H1 (cell line): ENCODE data around the gene BCAS1. TPM values are rescaled to one million over a fixed set of nuclear protein-coding genes. Genes with fewer than 3 reads are reported as not detected.

Source experiments
- CTCF ChIA-PET: fragments of 300-600 bp; sonication (Branson Sonifier 250); formaldehyde crosslinking; loops from one replicate; lab custom pipeline; 2021; ENCODE audit not compliant: partially characterized antibody; lab: Charles Lee
- POLR2A ChIA-PET: fragments of 300-600 bp; sonication (Branson Sonifier 250); formaldehyde crosslinking; loops from one replicate; lab custom pipeline; 2021; ENCODE audit warnings: inconsistent platforms; ENCODE audit not compliant: partially characterized antibody; lab: Charles Lee
- DNase-seq, 2 experiments: peaks; one replicate each; pipeline versions ENCODE4 v3.0.0 to v3.0.0-alpha.2; 2010 to 2022; ENCODE audit warnings: low spot score in 2 of 2, low read depth in 1 of 2, mixed read lengths in 1 of 2
- FAIRE-seq: peaks from 2 replicates; lab custom pipeline; 2011; peaks lifted over from hg19 to GRCh38; lab: Jason Lieb, UNC
- H2AFZ ChIP-seq: 2 replicates; pipeline ENCODE4 v1.8.1; 2012; ENCODE audit warnings: low read length, inconsistent platforms
- H2AK5ac ChIP-seq: 2 replicates; pipeline ENCODE4 v1.6.1; 2013; ENCODE audit warnings: low read depth, low read length
- H2BK120ac ChIP-seq: replicated peaks from 2 replicates; pipeline ENCODE3; 2013; ENCODE audit warnings: low read depth, low read length, inconsistent platforms
- H2BK12ac ChIP-seq: 2 replicates; pipeline ENCODE4 v1.6.1; 2013; ENCODE audit warnings: low read depth, low read length
- H2BK15ac ChIP-seq: 2 replicates; pipeline ENCODE4 v1.6.1; 2013; ENCODE audit warnings: low read length
- H2BK20ac ChIP-seq: 2 replicates; pipeline ENCODE4 v1.6.1; 2013; ENCODE audit warnings: low read length
- H2BK5ac ChIP-seq: 2 replicates; pipeline ENCODE4 v1.6.1; 2013; ENCODE audit warnings: low read depth, low read length
- H3K14ac ChIP-seq: 2 replicates; pipeline ENCODE4 v1.6.1; 2013; ENCODE audit warnings: inconsistent platforms; ENCODE audit not compliant: insufficient read length
- H3K18ac ChIP-seq: 2 replicates; pipeline ENCODE4 v1.6.1; 2013; ENCODE audit warnings: low read length; ENCODE audit errors: extremely low read depth
- H3K23ac ChIP-seq: 2 replicates; pipeline ENCODE4 v1.6.1; 2013; ENCODE audit warnings: inconsistent platforms; ENCODE audit not compliant: insufficient read length
- H3K23me2 ChIP-seq: 2 replicates; pipeline ENCODE4 v1.6.1; 2013; ENCODE audit warnings: low read depth, low read length
- H3K27ac ChIP-seq: 2 replicates; pipeline ENCODE4 v1.6.1; 2011; ENCODE audit warnings: low read depth, low read length, inconsistent platforms
- H3K27me3 ChIP-seq, 4 experiments: replicated peaks in 1 of 4; 1 replicate in 1 of 4; 2 replicates in 3 of 4; pipeline versions ENCODE4 v1.6.1 to v1.8.1; 2011 to 2013; ENCODE audit warnings: low read length in 3 of 4, mild to moderate bottlenecking in 3 of 4, inconsistent platforms in 2 of 4, mixed read lengths in 2 of 4, moderate library complexity in 1 of 4; ENCODE audit not compliant: control insufficient read depth in 3 of 4, insufficient read depth in 3 of 4; ENCODE audit errors: extremely low read depth in 1 of 4
- H3K36me3 ChIP-seq, 4 experiments: 2 replicates each; pipeline versions ENCODE4 v1.6.1 to v1.8.1; 2011 to 2013; ENCODE audit warnings: mild to moderate bottlenecking in 4 of 4, low read length in 3 of 4, moderate library complexity in 2 of 4, control low read depth in 1 of 4, inconsistent platforms in 1 of 4; ENCODE audit not compliant: insufficient read depth in 4 of 4, control insufficient read depth in 2 of 4
- H3K4ac ChIP-seq: replicated peaks from 2 replicates; pipeline ENCODE3; 2013; ENCODE audit warnings: low read length, low read depth, mixed read lengths, inconsistent platforms; ENCODE audit not compliant: insufficient read length
- H3K4me1 ChIP-seq, 4 experiments: replicated peaks in 1 of 4; 1 replicate in 1 of 4; 2 replicates in 3 of 4; pipeline versions ENCODE4 v1.6.1 to v1.8.1; 2011 to 2013; ENCODE audit warnings: low read length in 3 of 4, inconsistent platforms in 2 of 4, mixed read lengths in 1 of 4; ENCODE audit not compliant: insufficient read depth in 4 of 4, control insufficient read depth in 3 of 4
- H3K4me2 ChIP-seq, 2 experiments: 2 replicates each; pipeline versions ENCODE4 v1.6.1 to v1.8.1; 2011 to 2013; ENCODE audit warnings: low read depth in 2 of 2, low read length in 2 of 2, control low read depth in 1 of 2, inconsistent platforms in 1 of 2, mild to moderate bottlenecking in 1 of 2; ENCODE audit not compliant: insufficient read depth in 1 of 2
- H3K4me3 ChIP-seq, 4 experiments: fragments of 200-600, 300-600 bp in 1 of 4; sonication (generic), shearing (Covaris generic), sonication (Bioruptor Twin) in 1 of 4; 2 replicates each; pipeline versions ENCODE4 v1.5.1 to v1.8.1; 2011 to 2016; ENCODE audit warnings: low read length in 4 of 4, low read depth in 3 of 4, control low read depth in 2 of 4, inconsistent platforms in 2 of 4, mild to moderate bottlenecking in 2 of 4, mixed read lengths in 1 of 4, moderate library complexity in 1 of 4; ENCODE audit not compliant: insufficient read depth in 2 of 4; ENCODE audit errors: extremely low read depth in 1 of 4
- H3K56ac ChIP-seq: replicated peaks from 2 replicates; pipeline ENCODE3; 2013; ENCODE audit warnings: low read depth, mild to moderate bottlenecking, mixed read lengths, low read length, inconsistent platforms; ENCODE audit not compliant: insufficient read length
- H3K79me1 ChIP-seq: 2 replicates; pipeline ENCODE4 v1.6.1; 2013; ENCODE audit warnings: low read depth, low read length, control low read depth
- H3K79me2 ChIP-seq, 2 experiments: 2 replicates each; pipeline versions ENCODE4 v1.6.1 to v1.8.1; 2012 to 2013; ENCODE audit warnings: low read length in 2 of 2, mild to moderate bottlenecking in 2 of 2, inconsistent platforms in 1 of 2; ENCODE audit not compliant: insufficient read depth in 2 of 2, control insufficient read depth in 1 of 2
- H3K9ac ChIP-seq, 4 experiments: replicated peaks in 1 of 4; 1 replicate in 1 of 4; 2 replicates in 3 of 4; pipeline versions ENCODE4 v1.6.1 to v1.8.1; 2011 to 2013; ENCODE audit warnings: low read depth in 3 of 4, low read length in 3 of 4, control low read depth in 2 of 4, mild to moderate bottlenecking in 2 of 4, moderate library complexity in 2 of 4, inconsistent platforms in 1 of 4; ENCODE audit errors: extremely low read depth in 1 of 4
- H3K9me3 ChIP-seq, 2 experiments: 2 replicates each; pipeline versions ENCODE4 v1.6.1 to v1.8.1; 2012 to 2013; ENCODE audit warnings: mild to moderate bottlenecking in 2 of 2, moderate library complexity in 2 of 2, control low read depth in 1 of 2, inconsistent platforms in 1 of 2, low read depth in 1 of 2, low read length in 1 of 2, mixed read lengths in 1 of 2; ENCODE audit not compliant: insufficient read depth in 2 of 2
- H4K20me1 ChIP-seq, 2 experiments: replicated peaks in 1 of 2; 2 replicates each; pipeline versions ENCODE3 to v1.8.1; 2011 to 2013; ENCODE audit warnings: inconsistent platforms in 2 of 2, low read length in 2 of 2, mild to moderate bottlenecking in 1 of 2; ENCODE audit not compliant: insufficient read depth in 2 of 2, control insufficient read depth in 1 of 2
- H4K5ac ChIP-seq: 2 replicates; pipeline ENCODE4 v1.6.1; 2013; ENCODE audit warnings: low read length, low read depth, mixed read lengths, inconsistent platforms; ENCODE audit not compliant: insufficient read length
- H4K8ac ChIP-seq: 2 replicates; pipeline ENCODE4 v1.8.0; 2013; ENCODE audit warnings: mild to moderate bottlenecking, moderate library complexity, low read length, inconsistent platforms; ENCODE audit not compliant: insufficient read depth; ENCODE audit errors: extremely low read depth
- H4K91ac ChIP-seq: replicated peaks from 2 replicates; pipeline ENCODE3; 2013; ENCODE audit warnings: low read length, mixed read lengths, inconsistent platforms; ENCODE audit not compliant: insufficient read length
- CHD2 ChIP-seq: IDR thresholded peaks from 2 replicates; pipeline ENCODE4 v1.6.1; 2012; ENCODE audit warnings: low read length, improper control_type of control experiment
- WGBS, 2 experiments: shearing (Covaris generic) in 1 of 2; methylation state at CpG; one replicate each; pipeline versions ENCODE4 v1.1.6 to v1.1.7; 2013 to 2015; ENCODE audit warnings: low lambda C conversion rate in 2 of 2, mixed read lengths in 2 of 2, inconsistent platforms in 1 of 2, low coverage in 1 of 2, missing lambda C conversion rate in 1 of 2; ENCODE audit not compliant: insufficient replicate concordance in 2 of 2, insufficient coverage in 1 of 2, insufficient read length in 1 of 2; ENCODE audit errors: extremely low coverage in 1 of 2, missing lambda C conversion rate in 1 of 2; 5-methylcytosine and 5-hydroxymethylcytosine counted together
- polyA plus RNA-seq, 7 experiments: library from polyadenylated mRNA; depleted of rRNA in 3 of 7; stranded (reverse) in 5 of 7; unstranded in 2 of 7; fragments of >200 nt in 5 of 7; fragments of 200-250 nt in 2 of 7; gene quantifications; 1 replicate in 5 of 7; 2 replicates in 1 of 7; 4 replicates in 1 of 7; pipeline versions ENCODE4 v1.2.1 to v1.2.3, GENCODE V29; 2011 to 2013; ENCODE audit warnings: missing spikeins in 2 of 7, mixed read lengths in 2 of 7
- total RNA-seq: library from RNA; stranded (reverse); fragmentation: NEBNext Ultra II Directional; extraction: Animal tissue kit (Norgen Biotek cat#: 25700); gene quantifications from 2 replicates; pipeline ENCODE4 v1.2.1, GENCODE V29; 2021

The BCAS1 gene
- total and polyA plus RNA-seq, 2 of the 8 experiments (the other 6 are each of a cell fraction or from before 2014, with no cell fraction given) = 0.06 to 0.19 TPM

DNA sequence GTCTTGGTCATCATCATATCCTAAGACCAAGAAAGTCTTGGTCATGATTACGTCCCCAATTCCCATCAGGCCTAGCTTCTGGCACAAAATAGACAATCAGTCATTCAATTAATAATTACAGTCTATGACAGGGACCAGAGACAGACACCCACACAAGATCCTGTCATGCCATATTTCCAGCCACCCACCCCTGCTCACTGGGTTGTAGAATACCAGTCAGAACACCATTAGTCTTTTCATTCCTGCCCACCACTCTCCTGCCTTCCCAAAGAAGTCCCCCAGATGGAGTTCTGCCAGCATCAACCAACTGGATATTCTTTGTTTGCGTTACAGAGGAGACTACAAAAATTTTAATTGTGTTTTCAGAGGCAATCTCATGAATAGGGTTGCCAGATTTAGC is 81.0 kb downstream of the BCAS1 start:
- no peak overlapping the region for H3K4ac ChIP-seq
- H3K18ac ChIP-seq = no peak overlapping the region
- no peak overlapping the region for H2BK15ac ChIP-seq
- H2BK20ac ChIP-seq = no peak overlapping the region
- H3K27me3 ChIP-seq = no peaks in the 10 kb centered on the region
- H3K56ac ChIP-seq = no peak overlapping the region
- FAIRE-seq (no peak), DNase-seq (no peak)
- no peak overlapping the region for H3K9ac ChIP-seq
- no peaks in the 10 kb centered on the region for H4K20me1 ChIP-seq
- H2AFZ ChIP-seq = no peak overlapping the region
- H2BK5ac ChIP-seq = no peak overlapping the region
- H4K5ac ChIP-seq = no peak overlapping the region
- H3K4me3 ChIP-seq = no peak overlapping the region
- H3K23ac ChIP-seq = no peak overlapping the region
- no peaks in the 10 kb centered on the region for H3K4me1 ChIP-seq
- no peaks in the 10 kb centered on the region for H3K9me3 ChIP-seq
- no peak overlapping the region for H3K27ac ChIP-seq
- no peaks in the 10 kb centered on the region for H3K79me1 ChIP-seq
- H3K14ac ChIP-seq = no peak overlapping the region
- no peak overlapping the region for H2BK120ac ChIP-seq
- no peak overlapping the region for H2BK12ac ChIP-seq
- no peak for TF ChIP-seq CHD2
- no peak overlapping the region for H4K91ac ChIP-seq
- ChIA-PET CTCF (no interaction called here), POLR2A (no interaction called here)
- no peak overlapping the region for H4K8ac ChIP-seq
- WGBS, 2 experiments = 88% methylated on average over 2 of the region's 2 CpGs; no CpG with 5 or more reads in 1 of the 2 experiments
- no peaks in the 10 kb centered on the region for H3K79me2 ChIP-seq
- no peak overlapping the region for H2AK5ac ChIP-seq
- no peak overlapping the region for H3K4me2 ChIP-seq
- H3K23me2 ChIP-seq = no peaks in the 10 kb centered on the region
- H3K36me3 ChIP-seq = no peaks in the 10 kb centered on the region
